Measurements from ENCODE around the gene CHST11.

Gene CHST11

DNA sequence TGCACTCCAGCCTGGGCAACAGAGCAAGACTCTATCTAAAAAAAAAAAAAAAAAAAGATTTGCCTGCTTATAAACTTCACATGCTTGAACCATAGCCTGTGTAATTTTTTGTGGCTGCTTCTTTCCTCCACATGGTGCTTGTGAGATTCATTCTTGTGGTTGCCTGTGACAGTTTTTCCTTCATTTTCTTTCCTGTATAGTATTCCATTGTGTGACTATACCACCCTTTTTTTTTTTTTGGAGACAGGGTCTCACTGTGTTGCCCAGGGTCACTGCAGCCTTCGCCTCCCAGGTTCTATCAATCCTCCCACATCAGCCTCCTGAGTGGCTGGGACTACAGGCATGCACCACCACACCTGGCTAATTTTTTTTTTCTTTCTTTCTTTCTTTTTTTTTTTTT, 22.6 kb upstream of the CHST11 start:
- no peak for DNase-seq

DNA sequence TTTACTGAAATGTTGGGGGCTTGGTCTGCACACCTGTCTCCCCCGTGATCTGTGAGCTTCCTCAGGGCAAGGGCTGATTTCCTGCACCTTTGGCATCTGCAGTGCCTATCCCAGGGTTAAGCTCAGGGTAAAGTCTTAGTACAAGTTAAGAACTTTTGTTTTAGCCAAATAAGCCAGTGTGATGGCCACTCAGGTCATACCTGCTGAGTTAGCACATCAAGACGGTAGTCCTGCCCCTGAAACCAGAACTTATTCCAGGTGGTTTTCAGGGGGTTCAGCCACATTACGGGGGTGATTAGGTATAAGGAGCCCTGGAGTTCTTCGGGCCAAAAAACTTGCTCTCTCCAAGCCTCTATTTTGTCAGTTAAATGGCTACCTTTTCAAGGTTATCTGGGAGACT, 21.6 kb upstream of the CHST11 start:
- DNase-seq, result no peak

GRCh38 chr12:104435765-104436164, 21.0 kb upstream of the CHST11 start:
- DNase-seq, result no peak

DNA sequence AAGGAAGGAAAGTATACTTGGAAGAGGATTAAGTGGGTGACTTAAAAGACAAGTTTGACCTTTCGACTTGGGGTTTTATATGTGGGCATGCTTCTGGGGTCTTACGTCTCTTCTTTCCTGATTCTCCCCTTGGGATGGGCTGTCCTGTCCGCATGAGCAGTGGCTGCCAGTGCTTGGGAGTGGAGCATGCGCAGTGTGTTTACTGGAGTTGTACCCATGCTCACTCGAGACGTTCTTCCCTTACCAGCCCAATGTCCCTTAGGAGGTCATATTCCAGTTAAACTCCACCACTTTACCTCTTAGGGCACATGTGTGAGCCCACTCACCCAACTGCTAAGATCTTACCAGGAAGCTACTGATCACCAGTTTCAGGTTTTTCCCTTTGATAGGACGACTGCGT, 20.0 kb upstream of the CHST11 start:
- no peak for DNase-seq

DNA sequence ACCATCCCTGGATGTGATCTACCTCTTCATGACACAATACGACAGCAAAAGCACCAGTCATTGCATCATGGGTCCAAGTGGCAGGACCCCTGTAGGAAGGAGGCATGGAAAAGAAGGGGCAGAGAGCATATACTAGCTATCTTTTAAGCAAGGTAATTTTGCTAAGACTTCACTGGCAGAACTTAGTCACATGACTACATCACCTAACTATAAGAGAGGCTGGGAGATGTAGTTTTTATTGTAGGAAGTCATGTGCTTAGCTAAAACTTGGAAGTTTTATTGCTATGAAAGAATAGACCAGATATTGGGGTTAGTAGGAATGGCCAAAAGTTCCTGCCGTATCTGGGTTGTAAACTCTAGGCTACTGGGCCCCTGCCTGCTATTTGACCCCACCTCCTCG, 18.6 kb upstream of the CHST11 start:
- no peak for DNase-seq

DNA sequence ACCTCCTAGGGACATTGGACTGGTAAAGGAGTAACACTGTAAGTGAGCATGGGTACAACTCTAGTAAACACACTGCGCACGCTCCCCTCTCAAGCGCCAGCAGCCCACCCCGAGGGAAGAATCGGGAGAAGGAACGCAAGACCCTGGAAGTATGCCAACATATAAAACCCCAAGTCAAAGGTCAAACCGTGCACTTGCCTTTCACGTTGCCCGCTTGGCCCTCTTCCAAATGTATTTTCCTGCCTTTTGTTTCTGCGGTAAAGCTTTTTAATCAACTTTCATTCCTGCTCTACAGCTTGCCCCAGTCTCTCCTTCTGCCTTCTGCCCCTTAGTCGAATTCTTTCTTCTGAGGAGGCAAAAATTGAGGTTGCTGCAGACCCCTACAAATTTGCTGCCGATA, 17.6 kb upstream of the CHST11 start:
- no peak for DNase-seq

DNA sequence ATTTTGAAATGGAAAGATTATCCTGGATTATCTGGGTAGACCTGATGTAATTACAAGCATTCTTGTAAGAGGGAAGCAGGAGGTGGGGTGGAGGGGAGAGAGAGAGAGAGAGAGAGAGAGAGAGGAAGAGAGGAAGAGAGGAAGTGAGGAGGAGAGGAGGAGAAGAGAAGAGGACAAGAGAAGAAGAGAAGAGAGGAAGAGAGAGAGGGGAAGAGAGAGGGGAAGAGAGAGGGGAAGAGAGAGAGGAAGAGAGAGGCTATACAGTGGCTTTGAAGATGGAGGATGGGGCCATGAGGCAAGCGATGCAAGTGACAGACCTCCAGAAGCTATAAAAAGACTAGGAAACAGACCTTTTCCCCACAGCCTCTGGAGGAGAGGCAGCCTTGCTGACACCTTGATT, 13.7 kb upstream of the CHST11 start:
- no peak for DNase-seq

DNA sequence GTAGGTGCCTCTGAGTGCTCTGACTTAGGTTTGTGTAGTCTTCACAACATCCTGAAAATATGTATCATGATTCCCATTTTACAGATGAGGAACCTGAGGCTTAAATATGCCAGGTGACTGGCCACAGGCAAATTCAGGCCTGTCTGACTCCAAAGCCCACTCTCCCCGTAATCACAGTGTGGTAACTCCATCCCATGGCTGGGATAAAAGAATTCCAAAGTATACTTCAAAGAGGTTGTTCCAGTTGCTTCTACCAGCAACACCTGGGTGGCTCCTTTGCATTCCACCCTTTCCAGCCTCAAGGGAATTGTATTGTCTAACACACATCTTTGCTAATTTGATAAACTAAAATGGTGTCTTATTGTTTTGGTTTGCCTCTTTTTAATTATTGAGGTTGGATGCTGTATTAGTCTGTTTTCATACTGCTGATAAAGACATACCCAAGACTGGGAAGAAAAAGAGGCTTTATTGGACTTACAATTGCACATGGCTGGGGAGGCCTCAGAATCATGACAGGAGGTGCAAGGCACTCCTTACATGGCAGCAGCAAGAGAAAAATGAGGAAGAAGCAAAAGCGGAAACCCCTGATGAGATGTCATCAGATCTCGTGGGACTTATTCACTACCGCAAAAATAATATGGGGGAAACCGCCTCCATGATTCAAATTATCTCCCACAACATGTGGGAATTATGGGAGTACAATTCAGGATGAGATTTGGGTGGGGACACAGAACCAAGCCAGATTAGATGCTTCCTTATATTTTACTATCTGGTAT, 9.9 kb upstream of the CHST11 start:
- no peak for DNase-seq

GRCh38 chr12:104448031-104448430, 8.7 kb upstream of the CHST11 start:
- no peak for DNase-seq

GRCh38 chr12:104448451-104448850, 8.3 kb upstream of the CHST11 start:
- DNase-seq, result no peak

DNA sequence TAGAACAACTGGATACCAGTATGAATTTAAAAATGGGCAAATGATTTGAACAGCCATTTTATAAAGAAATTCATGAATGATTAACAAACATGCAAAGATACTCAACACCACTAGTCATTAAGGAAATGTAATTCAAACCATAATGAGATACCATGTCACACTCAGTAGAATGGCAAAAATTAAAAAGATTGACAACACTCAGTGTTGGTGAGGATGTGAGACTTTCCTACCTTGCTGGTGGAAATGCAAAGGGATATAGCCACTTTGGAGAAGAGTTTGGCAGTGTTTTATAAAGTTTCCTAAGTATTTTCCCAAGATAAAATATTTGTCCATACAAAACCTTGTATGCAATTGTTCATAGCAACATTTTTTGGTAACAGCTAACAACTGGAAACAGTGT, 6.0 kb upstream of the CHST11 start:
- DNase-seq, result no peak

DNA sequence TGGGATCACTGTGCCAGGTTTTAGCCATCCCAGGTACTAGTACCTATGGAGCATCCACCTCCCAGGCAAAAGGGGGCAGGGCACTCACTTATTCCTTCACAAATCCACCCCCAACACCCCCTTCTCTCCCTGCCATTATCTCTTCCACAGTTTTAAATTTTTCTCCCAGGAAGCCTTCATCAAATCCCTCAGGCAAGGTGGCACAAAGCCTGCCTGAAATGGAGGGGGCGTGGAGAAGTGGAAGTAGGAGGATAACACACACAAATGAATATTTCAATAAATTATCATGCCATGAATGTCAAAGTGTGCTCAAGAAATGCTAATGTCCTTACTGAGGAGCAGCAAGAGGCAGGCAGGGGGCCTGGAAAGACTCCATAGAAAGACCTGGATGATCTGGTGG, 4.7 kb upstream of the CHST11 start:
- DNase-seq, result no peak

DNA sequence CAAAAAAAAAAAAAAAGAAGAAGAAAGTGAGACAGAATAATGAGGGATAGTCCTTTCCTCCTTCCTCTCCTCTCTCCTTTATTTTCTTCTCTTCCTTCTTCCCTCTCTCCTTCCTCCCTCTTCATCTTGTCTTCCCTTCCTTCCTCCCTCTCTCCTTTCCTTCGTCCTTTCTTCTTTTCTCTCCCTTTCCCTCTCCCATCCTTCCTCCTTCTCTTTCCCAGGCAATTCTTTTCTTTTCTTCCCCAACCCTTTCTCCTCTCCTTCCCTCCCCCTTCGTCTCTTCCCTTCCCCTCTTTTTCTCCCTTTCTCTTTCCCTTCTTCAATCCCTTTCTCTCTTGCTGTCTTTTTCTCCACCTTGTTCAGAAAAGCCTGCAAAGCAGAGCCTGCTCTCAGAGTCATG, 3.6 kb upstream of the CHST11 start:
- DNase-seq, result no peak

GRCh38 chr12:104454997-104455396, 1.8 kb upstream of the CHST11 start:
- DNase-seq, result no peak

DNA sequence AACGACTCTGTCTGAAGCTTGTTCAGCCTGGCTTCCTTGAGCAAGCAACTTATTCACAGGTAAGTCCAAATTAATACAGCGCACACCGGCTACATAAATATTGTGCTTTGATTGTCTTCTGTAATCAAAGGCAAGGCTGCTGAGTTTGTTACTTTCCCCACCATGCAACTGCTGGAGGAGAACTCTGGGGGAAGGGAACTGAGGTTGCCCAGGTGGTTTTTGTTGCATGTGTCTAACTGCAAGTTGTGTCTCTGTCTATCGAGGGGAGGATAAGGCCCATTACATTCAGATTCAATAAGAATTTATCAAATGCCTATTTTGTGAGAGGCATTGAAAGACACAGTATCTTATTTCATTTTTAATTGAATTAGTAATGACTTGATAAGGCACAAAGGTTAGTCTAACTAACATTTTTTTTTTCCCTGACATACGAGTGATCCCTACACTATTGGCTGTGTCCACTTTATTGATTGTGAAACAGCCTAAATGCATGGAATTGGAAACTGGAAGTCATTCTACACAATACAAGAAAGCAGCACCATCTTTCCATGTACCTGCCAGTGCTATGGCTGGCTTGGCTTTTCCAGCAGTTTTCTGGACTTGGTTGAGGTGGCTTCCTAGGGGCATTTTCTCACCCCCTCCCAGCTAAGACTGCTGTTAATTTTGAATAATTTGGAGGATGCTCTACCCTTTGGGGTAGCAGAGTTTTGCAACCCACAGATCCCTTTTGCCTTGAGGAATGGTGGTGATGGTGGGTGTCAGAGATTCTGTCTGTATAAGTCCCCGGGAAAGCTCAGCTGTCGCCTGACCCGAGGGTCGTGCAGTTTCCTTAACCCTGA, 951 bp upstream of the CHST11 start:
- DNase-seq, result no peak

DNA sequence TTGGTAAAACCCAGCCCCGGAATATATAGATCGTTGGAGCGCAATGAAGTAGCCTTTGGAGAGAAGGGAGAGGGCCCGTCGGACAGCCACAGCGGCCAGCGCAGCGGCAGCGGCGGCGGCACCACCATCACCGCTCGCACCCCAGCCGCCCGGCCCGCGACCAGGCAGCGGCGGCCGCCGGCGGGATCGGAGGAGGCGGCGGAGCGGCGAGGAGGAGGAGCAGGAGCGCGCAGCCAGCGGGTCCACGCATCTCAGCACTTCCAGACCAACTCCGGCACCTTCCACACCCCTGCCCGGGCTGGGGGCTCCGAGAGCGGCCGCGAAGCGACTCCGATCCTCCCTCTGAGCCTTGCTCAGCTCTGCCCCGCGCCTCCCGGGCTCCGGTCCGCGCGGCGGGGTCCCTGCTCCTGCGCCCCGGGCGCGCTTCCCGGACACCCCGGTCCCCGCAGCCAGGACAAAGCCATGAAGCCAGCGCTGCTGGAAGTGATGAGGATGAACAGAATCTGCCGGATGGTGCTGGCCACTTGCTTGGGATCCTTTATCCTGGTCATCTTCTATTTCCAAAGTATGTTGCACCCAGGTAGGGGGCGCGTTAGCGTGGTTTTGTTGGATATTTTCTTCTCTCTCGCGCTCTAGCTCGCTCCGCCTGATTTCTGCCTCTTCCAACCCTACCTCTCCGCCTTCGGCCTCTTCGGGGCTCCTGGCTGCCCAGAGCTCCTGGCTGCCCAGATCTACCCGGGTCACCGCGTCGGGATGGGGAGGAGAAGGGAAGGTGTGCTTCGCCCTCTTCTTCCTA, 400 bp downstream of the CHST11 start:
- DNase-seq, result peak; percentile 60

DNA sequence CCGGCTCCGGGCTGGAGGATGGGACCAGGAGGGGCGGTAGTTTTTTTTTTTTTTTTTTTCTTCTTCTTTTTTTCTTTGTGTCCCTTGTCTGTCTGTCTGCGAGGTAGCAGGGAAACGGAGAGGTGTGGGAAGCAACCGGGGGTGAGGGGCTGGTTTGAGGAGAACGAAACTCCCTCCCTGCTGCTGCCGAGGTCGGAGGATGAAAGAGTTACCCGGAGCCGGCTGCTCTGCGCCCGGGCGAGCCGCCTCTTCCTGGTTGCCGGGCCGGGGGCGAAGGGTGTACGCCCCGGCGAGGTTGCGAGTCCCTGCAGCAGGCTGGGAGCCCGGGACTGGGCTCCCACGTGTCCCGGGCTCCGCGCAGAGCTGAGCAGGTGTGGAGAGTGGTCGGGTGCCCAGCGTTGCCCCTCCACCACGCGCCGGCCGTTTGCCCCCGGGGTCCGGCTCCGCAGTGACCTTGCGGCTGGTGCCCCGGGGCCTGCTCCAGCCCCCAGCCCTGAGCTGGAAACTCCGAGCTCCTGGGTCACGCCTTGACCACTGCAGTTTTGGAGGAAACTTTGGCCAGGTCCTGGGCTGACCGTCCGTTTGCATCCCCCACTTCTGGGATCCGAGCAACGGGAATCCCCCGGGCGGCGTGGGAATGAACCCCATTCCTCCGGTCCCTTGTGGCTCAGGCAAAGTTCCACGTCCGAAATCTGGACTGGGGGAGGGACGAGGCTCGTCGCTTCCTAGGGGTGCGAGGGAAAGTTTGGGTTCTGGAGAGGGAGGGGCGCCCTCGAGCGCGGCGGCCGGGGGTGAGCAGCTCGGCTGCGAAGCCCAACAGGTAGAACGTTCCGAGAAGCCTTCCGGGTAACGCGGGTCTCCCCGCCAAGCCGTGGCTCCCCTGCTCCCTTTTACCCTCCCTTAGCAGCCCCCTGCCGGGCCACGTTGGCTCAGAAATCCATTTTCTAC, 1.3 kb downstream of the CHST11 start:
- DNase-seq, result peak; percentile 57

- DNase-seq, result peak; percentile 38
Measured at GRCh38 chr12:104458694-104459367, 2.1 kb downstream of the CHST11 start.

GRCh38 chr12:104459368-104459909, 2.7 kb downstream of the CHST11 start:
- DNase-seq, result no peak

- no peak for DNase-seq
Measured at GRCh38 chr12:104460041-104460719, 3.4 kb downstream of the CHST11 start.

Data from activated CD4-positive, CD25-positive, alpha-beta regulatory T cell treated with anti-CD3 and anti-CD28 coated beads, Interleukin-2, amount 50 U/mL, for 72 hours (primary cell).